Raji (cell line): ENCODE data around the gene DUSP16.

ENCODE experiments used
- POLR2A ChIP-seq: IDR thresholded peaks from 2 replicates; pipeline ENCODE4 v1.6.1; 2011; ENCODE audit warnings: low read depth, low read length, control low read depth; ENCODE audit not compliant: insufficient read depth

Gene DUSP16

GRCh38 chr12:12474471-12474928, 88.2 kb downstream of the DUSP16 start:
- TF ChIP-seq POLR2A, result no peak

GRCh38 chr12:12473223-12473622, 89.4 kb downstream of the DUSP16 start:
- no peak for TF ChIP-seq POLR2A

GRCh38 chr12:12470751-12471306, 91.8 kb downstream of the DUSP16 start:
- TF ChIP-seq POLR2A, result no peak

GRCh38 chr12:12469386-12469785, 93.3 kb downstream of the DUSP16 start:
- no peak for TF ChIP-seq POLR2A

GRCh38 chr12:12468575-12468974, 94.1 kb downstream of the DUSP16 start:
- TF ChIP-seq POLR2A, result no peak

- TF ChIP-seq POLR2A, result no peak
Measured at GRCh38 chr12:12467688-12468261, 94.9 kb downstream of the DUSP16 start.

GRCh38 chr12:12467264-12467663, 95.4 kb downstream of the DUSP16 start:
- no peak for TF ChIP-seq POLR2A

GRCh38 chr12:12466157-12466556, 96.5 kb downstream of the DUSP16 start:
- no peak for TF ChIP-seq POLR2A

- no peak for TF ChIP-seq POLR2A
Measured at GRCh38 chr12:12465522-12465921, 97.1 kb downstream of the DUSP16 start.

- TF ChIP-seq POLR2A, result no peak
Measured at GRCh38 chr12:12461923-12462315, 100.7 kb downstream of the DUSP16 start.

GRCh38 chr12:12460935-12461922, 101.4 kb downstream of the DUSP16 start:
- no peak for TF ChIP-seq POLR2A

GRCh38 chr12:12456637-12457036, 106.0 kb downstream of the DUSP16 start:
- TF ChIP-seq POLR2A, result no peak

GRCh38 chr12:12454315-12454714, 108.3 kb downstream of the DUSP16 start:
- TF ChIP-seq POLR2A, result no peak

GRCh38 chr12:12453635-12454034, 109.0 kb downstream of the DUSP16 start:
- no peak for TF ChIP-seq POLR2A

GRCh38 chr12:12452326-12452902, 110.2 kb downstream of the DUSP16 start:
- TF ChIP-seq POLR2A, result no peak
